GM23338 (cell line): ENCODE results near the gene HSD17B2. TPM values are rescaled to one million over a fixed set of nuclear protein-coding genes. Genes with fewer than 3 reads are reported as not detected.

Experiments used
- ATAC-seq: fragments of 200-7000 bp; cut with Tn5 transposase; 3 replicates; pipeline ENCODE4 v1.9.1; 2020
- DNase-seq: peaks from one replicate; pipeline ENCODE4 v3.0.0-alpha.2; 2015; ENCODE audit warnings: low spot score
- H2AFZ ChIP-seq: fragments of 200-600 bp; sonication (generic); 2 replicates; pipeline ENCODE4 v1.8.0; 2016; ENCODE audit warnings: antibody characterized with exemption, mild to moderate bottlenecking, moderate library complexity
- H3F3A ChIP-seq: fragments of 200-600 bp; sonication (generic); replicated peaks from 2 replicates; pipeline ENCODE4 v1.8.0; 2017; ENCODE audit warnings: antibody characterized with exemption, mixed run types, low read depth
- H3K27ac ChIP-seq: fragments of 200-600 bp; sonication (generic); 2 replicates; pipeline ENCODE4 v1.6.1; 2016; ENCODE audit warnings: low read depth
- H3K27me3 ChIP-seq: fragments of 200-600 bp; sonication (generic); 2 replicates; pipeline ENCODE4 v1.8.0; 2016; ENCODE audit warnings: mild to moderate bottlenecking, mixed run types, moderate library complexity; ENCODE audit not compliant: insufficient read depth
- H3K36me3 ChIP-seq: fragments of 200-600 bp; sonication (generic); 2 replicates; pipeline ENCODE4 v1.8.0; 2016; ENCODE audit warnings: mild to moderate bottlenecking; ENCODE audit not compliant: insufficient read depth
- H3K4me1 ChIP-seq: fragments of 200-600 bp; sonication (generic); 2 replicates; pipeline ENCODE4 v1.8.0; 2016; ENCODE audit warnings: mild to moderate bottlenecking, moderate library complexity; ENCODE audit not compliant: insufficient read depth
- H3K4me2 ChIP-seq: fragments of 200-600 bp; sonication (generic); 2 replicates; pipeline ENCODE4 v1.7.1; 2017; ENCODE audit warnings: mixed run types
- H3K4me3 ChIP-seq: fragments of 200-600 bp; sonication (generic); 2 replicates; pipeline ENCODE4 v1.6.1; 2016; ENCODE audit warnings: mixed run types
- H3K79me2 ChIP-seq: fragments of 200-600 bp; sonication (generic); replicated peaks from 2 replicates; pipeline ENCODE4 v1.8.0; 2017; ENCODE audit warnings: mild to moderate bottlenecking; ENCODE audit not compliant: insufficient read depth
- H3K9me2 ChIP-seq: fragments of 200-600 bp; sonication (generic); 2 replicates; pipeline ENCODE4 v1.8.0; 2017; ENCODE audit not compliant: insufficient read depth
- H4K20me1 ChIP-seq: fragments of 200-600 bp; sonication (generic); replicated peaks from 2 replicates; pipeline ENCODE4 v1.8.0; 2017; ENCODE audit warnings: mild to moderate bottlenecking; ENCODE audit not compliant: insufficient read depth
- H3K27ac Mint-ChIP-seq: 2 replicates; pipeline ENCODE4 v1.8.0; 2020; ENCODE audit warnings: inconsistent platforms, mild to moderate bottlenecking, moderate library complexity, mixed read lengths
- H3K27me3 Mint-ChIP-seq: 3 replicates; pipeline ENCODE4 v1.8.0; 2022; ENCODE audit warnings: low read depth, mild to moderate bottlenecking, moderate library complexity, mixed read lengths, inconsistent platforms; ENCODE audit not compliant: insufficient read depth, poor library complexity
- H3K36me3 Mint-ChIP-seq: 3 replicates; pipeline ENCODE4 v1.8.0; 2021; ENCODE audit warnings: low read depth, mild to moderate bottlenecking, inconsistent platforms, moderate library complexity, mixed read lengths
- H3K4me1 Mint-ChIP-seq: 3 replicates; pipeline ENCODE4 v1.8.0; 2020; ENCODE audit warnings: mild to moderate bottlenecking, inconsistent platforms, mixed read lengths
- H3K4me3 Mint-ChIP-seq: 3 replicates; pipeline ENCODE4 v1.8.0; 2021; ENCODE audit warnings: moderate library complexity, mild to moderate bottlenecking, inconsistent platforms, mixed read lengths
- H3K9me3 Mint-ChIP-seq: 3 replicates; pipeline ENCODE4 v1.8.0; 2020; ENCODE audit warnings: moderate library complexity, mild to moderate bottlenecking, inconsistent platforms, mixed read lengths
- CREB1 ChIP-seq: fragments of 250-450 bp; sonication (Bioruptor Pico); IDR thresholded peaks from 2 replicates; pipeline ENCODE4 v1.5.0; 2020; ENCODE audit warnings: low read depth, mild to moderate bottlenecking, moderate library complexity
- EZH2 ChIP-seq: fragments of 200-600 bp; sonication (generic); IDR thresholded peaks from one replicate; pipeline ENCODE4 v1.8.0; 2017; ENCODE audit warnings: antibody characterized with exemption, mild to moderate bottlenecking, low read depth; ENCODE audit not compliant: unreplicated experiment
- EZH2phosphoT487 ChIP-seq: fragments of 200-600 bp; sonication (generic); IDR thresholded peaks from one replicate; pipeline ENCODE4 v1.8.1; 2018; ENCODE audit warnings: antibody characterized with exemption; ENCODE audit not compliant: unreplicated experiment
- POLR2AphosphoS5 ChIP-seq: IDR thresholded peaks from 2 replicates; pipeline ENCODE4 v1.6.1; 2016; ENCODE audit warnings: antibody characterized with exemption, low read depth
- STAT1 ChIP-seq: IDR thresholded peaks from one replicate; pipeline ENCODE4 v1.6.1; 2016; ENCODE audit warnings: antibody characterized with exemption; ENCODE audit not compliant: unreplicated experiment
- ZNF114 ChIP-seq: fragments of 250-450 bp; sonication (Bioruptor Pico); IDR thresholded peaks from 2 replicates; pipeline ENCODE4 v1.5.0; 2020; ENCODE audit warnings: mild to moderate bottlenecking, moderate library complexity
- ZNF331 ChIP-seq: fragments of 250-450 bp; sonication (Bioruptor Pico); IDR thresholded peaks from 2 replicates; pipeline ENCODE4 v1.5.0; 2020; ENCODE audit warnings: low read depth, mild to moderate bottlenecking, moderate library complexity
- polyA plus RNA-seq: library from polyadenylated mRNA; unstranded; fragments of >200 nt; fragmentation: Nextera tagmentation; extraction: Ambion mirVana; gene quantifications from 2 replicates; pipeline ENCODE4 v1.2.1, GENCODE V29; 2016
- total RNA-seq: library from RNA; depleted of rRNA; stranded (reverse); fragments of >200 nt; shearing (Covaris generic); gene quantifications from 2 replicates; pipeline ENCODE4 v1.2.3, GENCODE V29; 2014
- TF ChIP-seq, protein P1 (sequence below): fragments of 250-450 bp; sonication (Bioruptor Pico); IDR thresholded peaks from 2 replicates; pipeline ENCODE4 v1.5.0; 2020; ENCODE audit warnings: mild to moderate bottlenecking, moderate library complexity
- TF ChIP-seq, protein P2 (sequence below): IDR thresholded peaks from one replicate; pipeline ENCODE4 v1.6.1; 2018; ENCODE audit warnings: antibody characterized with exemption; ENCODE audit not compliant: unreplicated experiment
- TF ChIP-seq, protein P3 (sequence below), 2 experiments: fragments of 200-600 bp in 1 of 2; sonication (generic) in 1 of 2; conservative IDR thresholded peaks; 2 replicates each; pipeline versions ENCODE4 v1.5.1 to v1.6.1; 2016 to 2017; ENCODE audit warnings: antibody characterized with exemption in 2 of 2, low read depth in 2 of 2, mild to moderate bottlenecking in 2 of 2, moderate library complexity in 1 of 2

Gene HSD17B2
- total and polyA plus RNA-seq, 2 experiments from 2014 or later = 0.29 TPM; not detected in 1

DNA sequence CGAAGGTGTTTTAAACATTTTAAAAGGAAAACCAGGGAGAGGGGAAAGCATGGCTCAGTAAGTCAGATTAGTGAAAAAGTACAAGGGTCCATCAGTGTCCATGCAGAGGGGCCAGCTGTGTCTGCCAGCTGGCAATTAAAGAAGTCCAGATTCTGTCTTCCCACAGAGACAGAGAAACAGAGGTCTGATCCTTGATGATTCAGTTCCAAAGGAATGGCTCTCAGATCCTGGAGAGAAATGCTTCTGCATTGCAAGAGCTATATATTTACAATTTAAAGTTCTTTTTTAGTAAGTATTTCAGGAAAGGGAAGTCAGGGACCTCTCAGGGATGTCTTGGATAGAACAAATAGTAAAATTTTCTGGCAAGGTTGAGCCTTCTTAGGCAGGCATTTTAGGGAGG is 56.2 kb downstream of the HSD17B2 start:
- Histone ChIP-seq H3F3A (0 out of 2 replicates have a peak, but pooled peaks cover 3% of the 10 kb centered on the region), H3K36me3 (no peaks in the 10 kb centered on the region), H2AFZ (no peak overlapping the region), H3K4me2 (no peak overlapping the region), H3K27me3 (no peaks in the 10 kb centered on the region), H3K4me3 (no peak overlapping the region), H3K27ac (no peak overlapping the region), H3K4me1 (peaks cover 16% of the 10 kb centered on the region), H4K20me1 (no peaks in the 10 kb centered on the region), H3K9me2 (peaks cover 32% of the 10 kb centered on the region), H3K79me2 (no peaks in the 10 kb centered on the region)
- H3K9me3 Mint-ChIP-seq = no peaks in the 10 kb centered on the region
- H3K27ac Mint-ChIP-seq = no peak overlapping the region
- ATAC-seq = no peak
- no peak overlapping the region for H3K4me3 Mint-ChIP-seq
- TF ChIP-seq STAT1 (no peak), POLR2AphosphoS5 (no peak), ZNF331 (CRISPR knock-in tag) (no peak), CREB1 (CRISPR knock-in tag) (no peak), EZH2 (no peak), EZH2phosphoT487 (no peak), ZNF114 (no peak)
- TF ChIP-seq, protein P1, sequence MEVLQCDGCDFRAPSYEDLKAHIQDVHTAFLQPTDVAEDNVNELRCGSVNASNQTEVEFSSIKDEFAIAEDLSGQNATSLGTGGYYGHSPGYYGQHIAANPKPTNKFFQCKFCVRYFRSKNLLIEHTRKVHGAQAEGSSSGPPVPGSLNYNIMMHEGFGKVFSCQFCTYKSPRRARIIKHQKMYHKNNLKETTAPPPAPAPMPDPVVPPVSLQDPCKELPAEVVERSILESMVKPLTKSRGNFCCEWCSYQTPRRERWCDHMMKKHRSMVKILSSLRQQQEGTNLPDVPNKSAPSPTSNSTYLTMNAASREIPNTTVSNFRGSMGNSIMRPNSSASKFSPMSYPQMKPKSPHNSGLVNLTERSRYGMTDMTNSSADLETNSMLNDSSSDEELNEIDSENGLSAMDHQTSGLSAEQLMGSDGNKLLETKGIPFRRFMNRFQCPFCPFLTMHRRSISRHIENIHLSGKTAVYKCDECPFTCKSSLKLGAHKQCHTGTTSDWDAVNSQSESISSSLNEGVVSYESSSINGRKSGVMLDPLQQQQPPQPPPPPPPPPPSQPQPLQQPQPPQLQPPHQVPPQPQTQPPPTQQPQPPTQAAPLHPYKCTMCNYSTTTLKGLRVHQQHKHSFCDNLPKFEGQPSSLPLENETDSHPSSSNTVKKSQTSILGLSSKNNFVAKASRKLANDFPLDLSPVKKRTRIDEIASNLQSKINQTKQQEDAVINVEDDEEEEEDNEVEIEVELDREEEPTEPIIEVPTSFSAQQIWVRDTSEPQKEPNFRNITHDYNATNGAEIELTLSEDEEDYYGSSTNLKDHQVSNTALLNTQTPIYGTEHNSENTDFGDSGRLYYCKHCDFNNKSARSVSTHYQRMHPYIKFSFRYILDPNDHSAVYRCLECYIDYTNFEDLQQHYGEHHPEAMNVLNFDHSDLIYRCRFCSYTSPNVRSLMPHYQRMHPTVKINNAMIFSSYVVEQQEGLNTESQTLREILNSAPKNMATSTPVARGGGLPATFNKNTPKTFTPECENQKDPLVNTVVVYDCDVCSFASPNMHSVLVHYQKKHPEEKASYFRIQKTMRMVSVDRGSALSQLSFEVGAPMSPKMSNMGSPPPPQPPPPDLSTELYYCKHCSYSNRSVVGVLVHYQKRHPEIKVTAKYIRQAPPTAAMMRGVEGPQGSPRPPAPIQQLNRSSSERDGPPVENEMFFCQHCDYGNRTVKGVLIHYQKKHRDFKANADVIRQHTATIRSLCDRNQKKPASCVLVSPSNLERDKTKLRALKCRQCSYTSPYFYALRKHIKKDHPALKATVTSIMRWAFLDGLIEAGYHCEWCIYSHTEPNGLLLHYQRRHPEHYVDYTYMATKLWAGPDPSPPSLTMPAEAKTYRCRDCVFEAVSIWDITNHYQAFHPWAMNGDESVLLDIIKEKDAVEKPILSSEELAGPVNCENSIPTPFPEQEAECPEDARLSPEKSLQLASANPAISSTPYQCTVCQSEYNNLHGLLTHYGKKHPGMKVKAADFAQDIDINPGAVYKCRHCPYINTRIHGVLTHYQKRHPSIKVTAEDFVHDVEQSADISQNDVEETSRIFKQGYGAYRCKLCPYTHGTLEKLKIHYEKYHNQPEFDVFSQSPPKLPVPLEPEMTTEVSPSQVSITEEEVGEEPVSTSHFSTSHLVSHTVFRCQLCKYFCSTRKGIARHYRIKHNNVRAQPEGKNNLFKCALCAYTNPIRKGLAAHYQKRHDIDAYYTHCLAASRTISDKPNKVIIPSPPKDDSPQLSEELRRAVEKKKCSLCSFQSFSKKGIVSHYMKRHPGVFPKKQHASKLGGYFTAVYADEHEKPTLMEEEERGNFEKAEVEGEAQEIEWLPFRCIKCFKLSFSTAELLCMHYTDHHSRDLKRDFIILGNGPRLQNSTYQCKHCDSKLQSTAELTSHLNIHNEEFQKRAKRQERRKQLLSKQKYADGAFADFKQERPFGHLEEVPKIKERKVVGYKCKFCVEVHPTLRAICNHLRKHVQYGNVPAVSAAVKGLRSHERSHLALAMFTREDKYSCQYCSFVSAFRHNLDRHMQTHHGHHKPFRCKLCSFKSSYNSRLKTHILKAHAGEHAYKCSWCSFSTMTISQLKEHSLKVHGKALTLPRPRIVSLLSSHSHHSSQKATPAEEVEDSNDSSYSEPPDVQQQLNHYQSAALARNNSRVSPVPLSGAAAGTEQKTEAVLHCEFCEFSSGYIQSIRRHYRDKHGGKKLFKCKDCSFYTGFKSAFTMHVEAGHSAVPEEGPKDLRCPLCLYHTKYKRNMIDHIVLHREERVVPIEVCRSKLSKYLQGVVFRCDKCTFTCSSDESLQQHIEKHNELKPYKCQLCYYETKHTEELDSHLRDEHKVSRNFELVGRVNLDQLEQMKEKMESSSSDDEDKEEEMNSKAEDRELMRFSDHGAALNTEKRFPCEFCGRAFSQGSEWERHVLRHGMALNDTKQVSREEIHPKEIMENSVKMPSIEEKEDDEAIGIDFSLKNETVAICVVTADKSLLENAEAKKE (CRISPR knock-in tag) = no peak
- TF ChIP-seq, protein P2, sequence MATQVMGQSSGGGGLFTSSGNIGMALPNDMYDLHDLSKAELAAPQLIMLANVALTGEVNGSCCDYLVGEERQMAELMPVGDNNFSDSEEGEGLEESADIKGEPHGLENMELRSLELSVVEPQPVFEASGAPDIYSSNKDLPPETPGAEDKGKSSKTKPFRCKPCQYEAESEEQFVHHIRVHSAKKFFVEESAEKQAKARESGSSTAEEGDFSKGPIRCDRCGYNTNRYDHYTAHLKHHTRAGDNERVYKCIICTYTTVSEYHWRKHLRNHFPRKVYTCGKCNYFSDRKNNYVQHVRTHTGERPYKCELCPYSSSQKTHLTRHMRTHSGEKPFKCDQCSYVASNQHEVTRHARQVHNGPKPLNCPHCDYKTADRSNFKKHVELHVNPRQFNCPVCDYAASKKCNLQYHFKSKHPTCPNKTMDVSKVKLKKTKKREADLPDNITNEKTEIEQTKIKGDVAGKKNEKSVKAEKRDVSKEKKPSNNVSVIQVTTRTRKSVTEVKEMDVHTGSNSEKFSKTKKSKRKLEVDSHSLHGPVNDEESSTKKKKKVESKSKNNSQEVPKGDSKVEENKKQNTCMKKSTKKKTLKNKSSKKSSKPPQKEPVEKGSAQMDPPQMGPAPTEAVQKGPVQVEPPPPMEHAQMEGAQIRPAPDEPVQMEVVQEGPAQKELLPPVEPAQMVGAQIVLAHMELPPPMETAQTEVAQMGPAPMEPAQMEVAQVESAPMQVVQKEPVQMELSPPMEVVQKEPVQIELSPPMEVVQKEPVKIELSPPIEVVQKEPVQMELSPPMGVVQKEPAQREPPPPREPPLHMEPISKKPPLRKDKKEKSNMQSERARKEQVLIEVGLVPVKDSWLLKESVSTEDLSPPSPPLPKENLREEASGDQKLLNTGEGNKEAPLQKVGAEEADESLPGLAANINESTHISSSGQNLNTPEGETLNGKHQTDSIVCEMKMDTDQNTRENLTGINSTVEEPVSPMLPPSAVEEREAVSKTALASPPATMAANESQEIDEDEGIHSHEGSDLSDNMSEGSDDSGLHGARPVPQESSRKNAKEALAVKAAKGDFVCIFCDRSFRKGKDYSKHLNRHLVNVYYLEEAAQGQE = no peak
- TF ChIP-seq, protein P3, sequence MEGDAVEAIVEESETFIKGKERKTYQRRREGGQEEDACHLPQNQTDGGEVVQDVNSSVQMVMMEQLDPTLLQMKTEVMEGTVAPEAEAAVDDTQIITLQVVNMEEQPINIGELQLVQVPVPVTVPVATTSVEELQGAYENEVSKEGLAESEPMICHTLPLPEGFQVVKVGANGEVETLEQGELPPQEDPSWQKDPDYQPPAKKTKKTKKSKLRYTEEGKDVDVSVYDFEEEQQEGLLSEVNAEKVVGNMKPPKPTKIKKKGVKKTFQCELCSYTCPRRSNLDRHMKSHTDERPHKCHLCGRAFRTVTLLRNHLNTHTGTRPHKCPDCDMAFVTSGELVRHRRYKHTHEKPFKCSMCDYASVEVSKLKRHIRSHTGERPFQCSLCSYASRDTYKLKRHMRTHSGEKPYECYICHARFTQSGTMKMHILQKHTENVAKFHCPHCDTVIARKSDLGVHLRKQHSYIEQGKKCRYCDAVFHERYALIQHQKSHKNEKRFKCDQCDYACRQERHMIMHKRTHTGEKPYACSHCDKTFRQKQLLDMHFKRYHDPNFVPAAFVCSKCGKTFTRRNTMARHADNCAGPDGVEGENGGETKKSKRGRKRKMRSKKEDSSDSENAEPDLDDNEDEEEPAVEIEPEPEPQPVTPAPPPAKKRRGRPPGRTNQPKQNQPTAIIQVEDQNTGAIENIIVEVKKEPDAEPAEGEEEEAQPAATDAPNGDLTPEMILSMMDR (conservative IDR thresholded peaks at IDR 0.05; ENCODE audit: low read depth in 2 of 2) = no peak
- peaks cover 6% of the 10 kb centered on the region for H3K27me3 Mint-ChIP-seq
- no peaks in the 10 kb centered on the region for H3K36me3 Mint-ChIP-seq
- H3K4me1 Mint-ChIP-seq = peaks cover 22% of the 10 kb centered on the region
- no peak for DNase-seq
